Fibroblast of the aortic adventitia (primary cell): ENCODE results near the gene BICDL2. TPM values are rescaled to one million over a fixed set of nuclear protein-coding genes. Genes with fewer than 3 reads are reported as not detected.

ENCODE experiments used
- DNase-seq: peaks from one replicate; pipeline ENCODE4 v3.0.0-alpha.2; 2010; ENCODE audit warnings: low read depth
- H3K4me3 ChIP-seq: 2 replicates; pipeline ENCODE4 v1.5.1; 2011; ENCODE audit warnings: low read depth, mild to moderate bottlenecking, control low read depth, low read length, moderate library complexity
- total RNA-seq: library from RNA; depleted of rRNA; stranded (reverse); fragments of >200 nt; gene quantifications from 2 replicates; pipeline ENCODE4 v1.2.3, GENCODE V29; 2012; ENCODE audit warnings: low replicate concordance
- TF ChIP-seq, protein P1 (sequence below): IDR thresholded peaks from 2 replicates; pipeline ENCODE4 v1.5.1; 2011; ENCODE audit warnings: mild to moderate bottlenecking, low read length, control low read depth, inconsistent platforms; ENCODE audit not compliant: insufficient read depth

The BICDL2 gene
- total RNA-seq, 1 donor: not detected

DNA sequence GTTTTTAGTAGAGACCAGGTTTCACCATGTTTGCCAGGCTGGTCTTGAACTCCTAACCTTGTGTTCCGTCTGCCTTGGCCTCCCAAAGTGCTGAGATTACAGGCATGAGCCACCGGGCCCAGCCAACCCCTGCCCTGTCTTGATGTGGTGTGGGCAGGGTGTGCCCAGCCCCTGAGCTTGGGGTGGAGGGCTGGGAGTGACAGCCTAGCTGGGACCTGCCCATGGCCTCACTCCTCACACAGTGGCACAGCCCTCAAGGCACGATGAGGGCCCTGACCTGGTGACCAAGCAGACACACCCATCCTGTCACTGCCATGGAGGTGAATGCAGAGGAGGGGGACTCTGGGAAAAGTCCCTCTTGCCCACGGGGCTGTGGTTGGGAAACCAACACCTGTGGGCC, 31.7 kb upstream of the BICDL2 start:
- no peak overlapping the region for H3K4me3 ChIP-seq
- DNase-seq: no peak
- TF ChIP-seq, protein P1, sequence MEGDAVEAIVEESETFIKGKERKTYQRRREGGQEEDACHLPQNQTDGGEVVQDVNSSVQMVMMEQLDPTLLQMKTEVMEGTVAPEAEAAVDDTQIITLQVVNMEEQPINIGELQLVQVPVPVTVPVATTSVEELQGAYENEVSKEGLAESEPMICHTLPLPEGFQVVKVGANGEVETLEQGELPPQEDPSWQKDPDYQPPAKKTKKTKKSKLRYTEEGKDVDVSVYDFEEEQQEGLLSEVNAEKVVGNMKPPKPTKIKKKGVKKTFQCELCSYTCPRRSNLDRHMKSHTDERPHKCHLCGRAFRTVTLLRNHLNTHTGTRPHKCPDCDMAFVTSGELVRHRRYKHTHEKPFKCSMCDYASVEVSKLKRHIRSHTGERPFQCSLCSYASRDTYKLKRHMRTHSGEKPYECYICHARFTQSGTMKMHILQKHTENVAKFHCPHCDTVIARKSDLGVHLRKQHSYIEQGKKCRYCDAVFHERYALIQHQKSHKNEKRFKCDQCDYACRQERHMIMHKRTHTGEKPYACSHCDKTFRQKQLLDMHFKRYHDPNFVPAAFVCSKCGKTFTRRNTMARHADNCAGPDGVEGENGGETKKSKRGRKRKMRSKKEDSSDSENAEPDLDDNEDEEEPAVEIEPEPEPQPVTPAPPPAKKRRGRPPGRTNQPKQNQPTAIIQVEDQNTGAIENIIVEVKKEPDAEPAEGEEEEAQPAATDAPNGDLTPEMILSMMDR: no peak

DNA sequence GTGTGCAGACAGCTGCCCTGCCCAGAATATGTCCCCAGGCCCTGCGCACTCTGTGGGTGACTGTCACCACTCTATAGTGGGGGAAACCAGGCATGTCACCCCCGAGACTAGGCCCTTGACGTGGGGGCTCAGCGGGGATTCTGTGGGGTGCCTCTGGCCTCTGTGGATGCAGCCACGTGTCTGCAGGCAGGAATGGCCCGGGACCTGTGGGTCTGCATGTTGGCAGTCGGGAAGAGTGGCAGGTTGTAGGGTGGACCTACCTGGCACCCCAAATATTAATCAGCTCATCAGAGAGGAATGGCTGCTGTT, 29.6 kb upstream of the BICDL2 start:
- DNase-seq: no peak
- TF ChIP-seq, protein P1: no peak
- H3K4me3 ChIP-seq: peak overlapping the region; percentile 57

DNA sequence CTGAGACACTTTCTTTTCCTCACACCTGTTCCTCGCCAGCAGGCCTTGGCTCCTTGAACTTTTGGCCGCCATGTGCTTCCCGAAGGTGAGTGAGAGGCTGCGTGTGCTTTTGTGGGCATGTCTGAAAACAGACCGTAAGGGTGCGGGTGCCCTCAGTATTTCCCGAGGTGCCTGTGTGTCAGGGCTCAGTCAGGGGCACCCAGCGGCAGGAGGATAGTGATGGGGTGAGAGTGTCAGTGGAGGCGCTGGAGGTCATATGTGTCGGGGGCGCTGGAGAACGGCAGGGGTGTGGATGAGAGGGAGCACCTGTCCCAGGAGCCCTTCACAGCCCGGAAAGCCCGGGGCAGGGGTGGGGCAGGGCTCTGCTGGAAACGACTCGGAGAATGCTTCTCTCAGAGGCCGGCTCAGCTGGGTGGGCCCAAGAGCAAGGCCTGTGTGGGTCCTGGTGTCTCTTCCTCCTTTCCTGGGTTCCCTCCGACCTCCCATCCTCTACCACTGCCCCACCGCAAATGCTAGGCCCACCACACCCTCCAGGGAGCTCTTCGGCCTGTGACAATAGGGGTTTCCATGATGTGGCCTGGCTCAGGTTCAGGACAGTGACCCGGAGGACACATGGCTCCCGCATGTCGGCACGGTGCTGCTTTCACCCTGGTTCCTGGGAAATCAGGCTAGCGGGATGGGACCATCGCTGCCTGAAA, 29.1 kb upstream of the BICDL2 start:
- no peak for DNase-seq
- peak overlapping the region; percentile 57 for H3K4me3 ChIP-seq
- TF ChIP-seq, protein P1: no peak

DNA sequence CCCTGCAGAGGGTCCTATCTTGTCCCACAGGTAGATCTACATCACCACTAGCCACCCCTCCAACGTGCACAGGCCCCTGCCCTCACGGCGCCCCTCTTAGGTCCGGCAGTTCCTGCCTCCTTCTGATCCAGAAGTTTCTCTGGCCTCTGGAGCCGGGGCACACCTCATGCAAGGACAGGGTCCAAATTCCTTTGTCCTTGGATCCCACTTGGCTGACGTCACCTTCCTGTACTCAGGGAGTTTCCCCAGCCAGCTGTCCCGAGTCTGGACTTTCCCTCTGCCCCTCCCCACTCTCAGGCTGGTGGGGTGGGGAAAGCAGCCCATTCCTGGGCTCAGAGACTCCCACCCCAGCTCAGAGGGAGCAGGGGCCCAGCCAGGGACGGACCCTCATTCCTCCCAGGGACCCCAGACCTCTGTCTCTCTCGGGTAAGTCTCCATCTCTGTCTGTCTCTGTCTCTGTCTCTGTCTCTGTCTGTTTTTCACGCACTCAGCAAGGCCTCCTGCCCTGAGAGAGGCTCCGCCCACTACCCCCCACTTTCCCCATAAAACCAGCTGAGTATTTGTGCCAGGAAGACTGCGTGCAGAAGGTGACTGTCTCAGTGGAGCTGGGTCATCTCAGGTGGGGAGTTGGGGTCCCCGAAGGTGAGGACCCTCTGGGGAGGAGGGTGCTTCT, 28.5 kb upstream of the BICDL2 start, which contains the start of gene IL32:
Gene IL32 (plus strand): TSS at position 572 of the 673 bp plus-strand sequence. CDS start 172 bp downstream, outside the sequence.
- TF ChIP-seq, protein P1: no peak
- DNase-seq: peak; percentile 86
- H3K4me3 ChIP-seq: peak within 1 kb of the TSS; percentile 57

DNA sequence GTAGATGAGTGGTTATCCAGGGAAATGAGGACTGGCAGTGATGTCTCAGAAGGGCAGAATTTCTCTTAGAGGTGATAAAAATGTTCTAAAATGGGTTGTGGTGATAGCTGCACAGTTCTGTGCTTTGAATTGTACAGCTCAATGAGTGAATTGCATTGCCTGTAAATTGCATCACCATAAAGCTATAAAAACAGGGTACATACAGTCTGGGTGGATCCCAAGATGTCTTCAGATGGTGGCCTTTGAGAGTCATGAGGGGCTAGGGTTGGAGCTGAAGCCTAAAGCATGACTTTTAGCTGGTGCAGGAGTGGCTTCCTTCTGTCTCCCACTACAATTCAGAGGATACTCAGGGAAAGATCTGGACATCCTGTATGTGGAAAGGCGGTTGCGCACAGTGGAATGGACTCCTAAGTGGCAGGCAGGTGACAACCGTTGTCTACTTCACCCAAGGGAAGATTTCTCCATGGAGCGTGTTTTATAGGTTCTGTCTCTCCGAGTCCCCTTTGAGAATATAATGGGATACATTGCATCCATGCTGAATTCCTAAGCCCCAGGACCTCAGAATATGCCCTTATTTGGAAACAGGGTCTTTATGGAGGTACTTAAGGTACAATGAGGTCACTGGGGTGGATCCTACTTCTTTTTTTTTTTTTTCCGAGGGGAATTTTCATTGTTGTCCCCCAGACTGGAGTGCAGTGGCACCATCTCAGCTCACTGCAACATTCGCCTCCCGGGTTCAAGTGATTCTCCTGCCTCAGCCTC, 27.1 kb upstream of the BICDL2 start:
- H3K4me3 ChIP-seq: no peak overlapping the region
- DNase-seq: no peak
- TF ChIP-seq, protein P1: no peak

DNA sequence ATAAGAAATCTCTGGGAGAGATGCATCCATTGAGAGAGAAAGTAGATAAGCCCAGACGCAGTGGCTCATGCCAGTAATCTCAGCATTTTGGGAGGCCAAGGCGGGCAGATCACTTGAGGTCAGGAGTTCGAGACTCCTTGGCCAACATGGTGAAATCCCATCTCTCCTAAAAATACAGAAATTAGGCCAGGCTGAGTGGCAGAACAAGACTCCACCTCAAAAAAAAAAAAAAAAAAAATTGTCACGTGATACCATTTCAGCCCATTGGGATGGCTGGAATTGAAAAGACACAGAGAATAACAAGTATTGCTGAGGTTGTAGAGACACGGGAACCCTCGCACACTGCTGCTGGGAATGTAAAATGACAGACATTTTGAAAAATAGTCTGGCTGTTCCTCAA, 25.8 kb upstream of the BICDL2 start:
- H3K4me3 ChIP-seq: no peak overlapping the region

More for the DNA sequence above, 25.8 kb upstream of the BICDL2 start:
- TF ChIP-seq, protein P1: no peak
- no peak for DNase-seq
